Limb (tissue), 2 donors: ENCODE results near the gene TAF4B.
"Not testable (repeated sequence)": the region's sequence is repeated elsewhere in the genome, so short reads cannot be mapped to it uniquely, and the experiment has no call there.

Experiments
- DNase-seq, 2 donors: peaks; one replicate each; pipeline ENCODE4 v3.0.0-alpha.2; 2016; ENCODE audit errors: extremely low spot score in 2 of 2

Gene TAF4B

GRCh38 chr18:26237363-26237762 lies 11.1 kb downstream of the TAF4B start:
- not testable (repeated sequence) for DNase-seq

- not testable (repeated sequence) for DNase-seq
Measured at GRCh38 chr18:26238718-26239117, 12.5 kb downstream of the TAF4B start.

- not testable (repeated sequence) for DNase-seq
Measured at GRCh38 chr18:26242392-26242791, 16.1 kb downstream of the TAF4B start.

- DNase-seq = not testable (repeated sequence)
Measured at GRCh38 chr18:26245434-26245833, 19.2 kb downstream of the TAF4B start.

- DNase-seq = no peak
Measured at GRCh38 chr18:26252411-26252810, 26.2 kb downstream of the TAF4B start.

GRCh38 chr18:26254808-26255207 lies 28.6 kb downstream of the TAF4B start:
- DNase-seq = not testable (repeated sequence)

GRCh38 chr18:26255695-26256622 lies 29.7 kb downstream of the TAF4B start:
- no peak for DNase-seq

- DNase-seq = no peak
Measured at GRCh38 chr18:26258711-26259110, 32.5 kb downstream of the TAF4B start.

- not testable (repeated sequence) for DNase-seq
Measured at GRCh38 chr18:26259416-26259815, 33.2 kb downstream of the TAF4B start.

GRCh38 chr18:26262156-26262555 lies 35.9 kb downstream of the TAF4B start:
- no peak for DNase-seq

GRCh38 chr18:26267357-26267930 lies 41.2 kb downstream of the TAF4B start:
- no peak for DNase-seq

- DNase-seq = no peak
Measured at GRCh38 chr18:26268454-26268853, 42.2 kb downstream of the TAF4B start.

GRCh38 chr18:26271917-26272549 lies 45.8 kb downstream of the TAF4B start:
- no peak for DNase-seq

GRCh38 chr18:26277374-26277773 lies 51.1 kb downstream of the TAF4B start:
- no peak for DNase-seq

GRCh38 chr18:26279428-26279827 lies 53.2 kb downstream of the TAF4B start:
- DNase-seq = no peak

GRCh38 chr18:26286008-26286407 lies 59.8 kb downstream of the TAF4B start:
- DNase-seq = no peak

GRCh38 chr18:26287644-26288043 lies 61.4 kb downstream of the TAF4B start:
- no peak for DNase-seq

- no peak for DNase-seq
Measured at GRCh38 chr18:26290385-26290784, 64.1 kb downstream of the TAF4B start.

GRCh38 chr18:26293982-26294381 lies 67.7 kb downstream of the TAF4B start:
- DNase-seq = no peak

GRCh38 chr18:26298107-26298506 lies 71.9 kb downstream of the TAF4B start:
- no peak for DNase-seq

GRCh38 chr18:26301681-26302080 lies 75.4 kb downstream of the TAF4B start:
- DNase-seq = no peak

GRCh38 chr18:26303222-26303621 lies 77.0 kb downstream of the TAF4B start:
- DNase-seq = not testable (repeated sequence)
